Measurements from ENCODE around the gene COL13A1.

DNA sequence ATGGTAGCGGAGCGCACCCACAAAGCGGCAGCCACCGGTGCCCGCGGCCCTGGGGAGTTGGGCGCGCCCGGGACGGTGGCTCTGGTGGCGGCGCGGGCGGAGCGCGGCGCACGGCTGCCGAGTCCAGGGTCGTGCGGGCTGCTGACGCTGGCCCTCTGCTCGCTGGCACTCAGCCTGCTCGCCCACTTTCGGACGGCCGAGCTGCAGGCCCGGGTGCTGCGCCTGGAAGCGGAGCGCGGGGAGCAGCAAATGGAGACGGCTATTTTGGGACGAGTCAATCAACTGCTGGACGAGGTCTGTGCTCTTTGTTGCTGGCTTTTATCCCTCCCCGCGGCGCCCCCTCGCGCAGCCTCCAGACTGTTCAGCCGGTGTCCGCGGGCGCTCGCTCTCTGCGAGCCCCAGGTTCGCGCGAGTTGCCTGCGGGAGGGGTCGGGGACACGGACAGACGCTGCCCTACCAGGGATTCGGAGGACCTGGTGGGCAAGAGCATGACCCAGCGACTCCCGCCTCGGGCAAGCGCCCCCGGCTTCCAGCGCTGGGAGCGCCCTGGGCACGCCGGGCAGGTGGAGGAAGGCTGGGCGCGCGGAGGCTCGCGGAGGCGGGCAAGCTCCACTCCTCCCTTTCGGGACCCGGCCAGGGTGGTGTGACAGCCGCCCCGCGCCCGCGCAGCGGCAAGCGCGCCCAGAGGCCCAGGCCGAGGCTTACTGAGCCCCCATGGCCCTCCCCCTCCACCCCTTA lies 887 bp downstream of the COL13A1 start:
- TF ChIP-seq, protein P1, sequence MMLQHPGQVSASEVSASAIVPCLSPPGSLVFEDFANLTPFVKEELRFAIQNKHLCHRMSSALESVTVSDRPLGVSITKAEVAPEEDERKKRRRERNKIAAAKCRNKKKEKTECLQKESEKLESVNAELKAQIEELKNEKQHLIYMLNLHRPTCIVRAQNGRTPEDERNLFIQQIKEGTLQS (IDR thresholded peaks at IDR 0.05) = no peak
- TF ChIP-seq, protein P2, sequence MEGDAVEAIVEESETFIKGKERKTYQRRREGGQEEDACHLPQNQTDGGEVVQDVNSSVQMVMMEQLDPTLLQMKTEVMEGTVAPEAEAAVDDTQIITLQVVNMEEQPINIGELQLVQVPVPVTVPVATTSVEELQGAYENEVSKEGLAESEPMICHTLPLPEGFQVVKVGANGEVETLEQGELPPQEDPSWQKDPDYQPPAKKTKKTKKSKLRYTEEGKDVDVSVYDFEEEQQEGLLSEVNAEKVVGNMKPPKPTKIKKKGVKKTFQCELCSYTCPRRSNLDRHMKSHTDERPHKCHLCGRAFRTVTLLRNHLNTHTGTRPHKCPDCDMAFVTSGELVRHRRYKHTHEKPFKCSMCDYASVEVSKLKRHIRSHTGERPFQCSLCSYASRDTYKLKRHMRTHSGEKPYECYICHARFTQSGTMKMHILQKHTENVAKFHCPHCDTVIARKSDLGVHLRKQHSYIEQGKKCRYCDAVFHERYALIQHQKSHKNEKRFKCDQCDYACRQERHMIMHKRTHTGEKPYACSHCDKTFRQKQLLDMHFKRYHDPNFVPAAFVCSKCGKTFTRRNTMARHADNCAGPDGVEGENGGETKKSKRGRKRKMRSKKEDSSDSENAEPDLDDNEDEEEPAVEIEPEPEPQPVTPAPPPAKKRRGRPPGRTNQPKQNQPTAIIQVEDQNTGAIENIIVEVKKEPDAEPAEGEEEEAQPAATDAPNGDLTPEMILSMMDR (IDR thresholded peaks at IDR 0.05 in 2 of 3, conservative IDR thresholded peaks at IDR 0.05 in 1 of 3; ENCODE audit: borderline replicate concordance in 1 of 3, insufficient read depth in 1 of 3, low read depth in 2 of 3, low read length in 2 of 3) = 0 out of 6 replicates have a peak, but pooled peaks of 1 of the 3 experiments have one; percentile 8
- no peak for TF ChIP-seq JUND (IDR thresholded peaks at IDR 0.05)
- no peak for TF ChIP-seq EZH2 (IDR thresholded peaks at IDR 0.05)
- no peak for TF ChIP-seq ELF1 (IDR thresholded peaks at IDR 0.05; ENCODE audit: borderline replicate concordance, low read depth)
- TF ChIP-seq, protein P3, sequence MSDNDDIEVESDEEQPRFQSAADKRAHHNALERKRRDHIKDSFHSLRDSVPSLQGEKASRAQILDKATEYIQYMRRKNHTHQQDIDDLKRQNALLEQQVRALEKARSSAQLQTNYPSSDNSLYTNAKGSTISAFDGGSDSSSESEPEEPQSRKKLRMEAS (IDR thresholded peaks at IDR 0.05) = no peak
- TF ChIP-seq POLR2A (IDR thresholded peaks at IDR 0.05; ENCODE audit: borderline replicate concordance, extremely low read depth, insufficient read depth, insufficient read length) = no peak
- 0 out of 2 replicates have a peak, but pooled peaks have one; percentile 22 for TF ChIP-seq POLR2AphosphoS5 (IDR thresholded peaks at IDR 0.05; ENCODE audit: low read depth, low read length)
- TF ChIP-seq, protein P4, sequence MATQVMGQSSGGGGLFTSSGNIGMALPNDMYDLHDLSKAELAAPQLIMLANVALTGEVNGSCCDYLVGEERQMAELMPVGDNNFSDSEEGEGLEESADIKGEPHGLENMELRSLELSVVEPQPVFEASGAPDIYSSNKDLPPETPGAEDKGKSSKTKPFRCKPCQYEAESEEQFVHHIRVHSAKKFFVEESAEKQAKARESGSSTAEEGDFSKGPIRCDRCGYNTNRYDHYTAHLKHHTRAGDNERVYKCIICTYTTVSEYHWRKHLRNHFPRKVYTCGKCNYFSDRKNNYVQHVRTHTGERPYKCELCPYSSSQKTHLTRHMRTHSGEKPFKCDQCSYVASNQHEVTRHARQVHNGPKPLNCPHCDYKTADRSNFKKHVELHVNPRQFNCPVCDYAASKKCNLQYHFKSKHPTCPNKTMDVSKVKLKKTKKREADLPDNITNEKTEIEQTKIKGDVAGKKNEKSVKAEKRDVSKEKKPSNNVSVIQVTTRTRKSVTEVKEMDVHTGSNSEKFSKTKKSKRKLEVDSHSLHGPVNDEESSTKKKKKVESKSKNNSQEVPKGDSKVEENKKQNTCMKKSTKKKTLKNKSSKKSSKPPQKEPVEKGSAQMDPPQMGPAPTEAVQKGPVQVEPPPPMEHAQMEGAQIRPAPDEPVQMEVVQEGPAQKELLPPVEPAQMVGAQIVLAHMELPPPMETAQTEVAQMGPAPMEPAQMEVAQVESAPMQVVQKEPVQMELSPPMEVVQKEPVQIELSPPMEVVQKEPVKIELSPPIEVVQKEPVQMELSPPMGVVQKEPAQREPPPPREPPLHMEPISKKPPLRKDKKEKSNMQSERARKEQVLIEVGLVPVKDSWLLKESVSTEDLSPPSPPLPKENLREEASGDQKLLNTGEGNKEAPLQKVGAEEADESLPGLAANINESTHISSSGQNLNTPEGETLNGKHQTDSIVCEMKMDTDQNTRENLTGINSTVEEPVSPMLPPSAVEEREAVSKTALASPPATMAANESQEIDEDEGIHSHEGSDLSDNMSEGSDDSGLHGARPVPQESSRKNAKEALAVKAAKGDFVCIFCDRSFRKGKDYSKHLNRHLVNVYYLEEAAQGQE (IDR thresholded peaks at IDR 0.05; ENCODE audit: low read depth) = no peak
- TF ChIP-seq SP1 (IDR thresholded peaks at IDR 0.05; ENCODE audit: low read depth) = no peak
- no peak for TF ChIP-seq EGR1 (IDR thresholded peaks at IDR 0.05; ENCODE audit: low read depth)
